Neuronal stem cell (in vitro differentiated cells): ENCODE results near the gene PLOD3.
A peak's percentile ranks its signal among the peaks of the same experiment; 100 is the strongest.

Experiments
- DNase-seq: peaks from one replicate; pipeline ENCODE4 v3.0.0-alpha.2; 2013; ENCODE audit warnings: low spot score
- H2AFZ ChIP-seq: one replicate; pipeline ENCODE4 v1.6.1; 2013; ENCODE audit warnings: mild to moderate bottlenecking, low read length, inconsistent platforms
- H2AK5ac ChIP-seq: 2 replicates; pipeline ENCODE4 v1.6.1; 2013; ENCODE audit warnings: low read depth, mild to moderate bottlenecking, inconsistent platforms, low read length, moderate library complexity, mixed read lengths
- H2BK120ac ChIP-seq: 2 replicates; pipeline ENCODE4 v1.6.1; 2013; ENCODE audit warnings: low read depth, mild to moderate bottlenecking, inconsistent platforms, low read length, moderate library complexity, mixed read lengths
- H2BK12ac ChIP-seq: one replicate; pipeline ENCODE4 v1.6.1; 2013; ENCODE audit warnings: low read length, inconsistent platforms
- H2BK15ac ChIP-seq: 2 replicates; pipeline ENCODE4 v1.6.1; 2013; ENCODE audit warnings: mild to moderate bottlenecking, low read length, inconsistent platforms, mixed read lengths
- H2BK5ac ChIP-seq: one replicate; pipeline ENCODE4 v1.6.1; 2013; ENCODE audit warnings: inconsistent platforms, mild to moderate bottlenecking, low read length, moderate library complexity
- H3K14ac ChIP-seq: one replicate; pipeline ENCODE4 v1.6.1; 2013; ENCODE audit warnings: low read length, inconsistent platforms
- H3K18ac ChIP-seq: 2 replicates; pipeline ENCODE4 v1.6.1; 2013; ENCODE audit warnings: low read length, inconsistent platforms
- H3K23ac ChIP-seq: 2 replicates; pipeline ENCODE4 v1.6.1; 2013; ENCODE audit warnings: low read depth, mild to moderate bottlenecking, mixed read lengths, low read length, inconsistent platforms; ENCODE audit not compliant: poor library complexity
- H3K27ac ChIP-seq: replicated peaks from 3 replicates; pipeline ENCODE4 v1.5.1; 2013; ENCODE audit warnings: low read length, inconsistent platforms
- H3K27me3 ChIP-seq, 3 experiments: 2 replicates each; pipeline ENCODE4 v1.6.1; 2013; ENCODE audit warnings: low read length in 3 of 3, mild to moderate bottlenecking in 2 of 3, inconsistent platforms in 1 of 3, low read depth in 1 of 3, mixed read lengths in 1 of 3, moderate library complexity in 1 of 3; ENCODE audit not compliant: control insufficient read depth in 3 of 3, insufficient read depth in 3 of 3
- H3K36me3 ChIP-seq, 2 donors: replicated peaks in 1 of 2; 2 replicates each; pipeline ENCODE4 v1.6.1; 2013; ENCODE audit warnings: low read length in 2 of 2; ENCODE audit not compliant: control insufficient read depth in 2 of 2, insufficient read depth in 2 of 2
- H3K4ac ChIP-seq: 2 replicates; pipeline ENCODE4 v1.6.1; 2013; ENCODE audit warnings: inconsistent platforms, mild to moderate bottlenecking, low read length, moderate library complexity
- H3K4me1 ChIP-seq, 2 donors: 1 replicate in 1 of 2; 2 replicates in 1 of 2; pipeline ENCODE4 v1.6.1; 2013; ENCODE audit warnings: low read length in 2 of 2, low read depth in 1 of 2; ENCODE audit not compliant: control insufficient read depth in 2 of 2, insufficient read depth in 1 of 2
- H3K4me2 ChIP-seq: one replicate; pipeline ENCODE4 v1.6.1; 2013; ENCODE audit warnings: mild to moderate bottlenecking, low read length, inconsistent platforms; ENCODE audit not compliant: insufficient read depth, poor library complexity, severe bottlenecking
- H3K4me3 ChIP-seq, 2 donors: 2 replicates each; pipeline ENCODE4 v1.5.1; 2013; ENCODE audit warnings: low read length in 2 of 2, mild to moderate bottlenecking in 2 of 2, inconsistent platforms in 1 of 2, moderate library complexity in 1 of 2
- H3K79me1 ChIP-seq: one replicate; pipeline ENCODE4 v1.6.1; 2013; ENCODE audit warnings: low read depth, mild to moderate bottlenecking, inconsistent platforms, low read length, moderate library complexity
- H3K9ac ChIP-seq: one replicate; pipeline ENCODE4 v1.6.1; 2013; ENCODE audit warnings: mild to moderate bottlenecking, low read depth, low read length, inconsistent platforms; ENCODE audit not compliant: poor library complexity
- H3K9me3 ChIP-seq, 2 donors: replicated peaks in 1 of 2; 2 replicates each; pipeline versions ENCODE3 to v1.6.1; 2013; ENCODE audit warnings: low read length in 2 of 2, mild to moderate bottlenecking in 2 of 2, inconsistent platforms in 1 of 2, low read depth in 1 of 2, mixed read lengths in 1 of 2, moderate library complexity in 1 of 2; ENCODE audit not compliant: control insufficient read depth in 2 of 2, insufficient read depth in 1 of 2
- H4K8ac ChIP-seq: one replicate; pipeline ENCODE4 v1.6.1; 2013; ENCODE audit warnings: low read depth, mild to moderate bottlenecking, inconsistent platforms, low read length, moderate library complexity
- H4K91ac ChIP-seq: one replicate; pipeline ENCODE4 v1.6.1; 2013; ENCODE audit warnings: low read length, low read depth, mild to moderate bottlenecking, inconsistent platforms; ENCODE audit not compliant: poor library complexity
- WGBS, 2 donors: extraction: QIAGEN DNeasy Blood & Tissue Kit; methylation state at CpG; one replicate each; pipeline ENCODE4 v1.1.7; 2013; ENCODE audit warnings: missing lambda C conversion rate in 2 of 2, mixed read lengths in 1 of 2; ENCODE audit not compliant: insufficient read length in 2 of 2, insufficient replicate concordance in 1 of 2; ENCODE audit errors: extremely low coverage in 2 of 2; 5-methylcytosine and 5-hydroxymethylcytosine counted together

Gene PLOD3

DNA sequence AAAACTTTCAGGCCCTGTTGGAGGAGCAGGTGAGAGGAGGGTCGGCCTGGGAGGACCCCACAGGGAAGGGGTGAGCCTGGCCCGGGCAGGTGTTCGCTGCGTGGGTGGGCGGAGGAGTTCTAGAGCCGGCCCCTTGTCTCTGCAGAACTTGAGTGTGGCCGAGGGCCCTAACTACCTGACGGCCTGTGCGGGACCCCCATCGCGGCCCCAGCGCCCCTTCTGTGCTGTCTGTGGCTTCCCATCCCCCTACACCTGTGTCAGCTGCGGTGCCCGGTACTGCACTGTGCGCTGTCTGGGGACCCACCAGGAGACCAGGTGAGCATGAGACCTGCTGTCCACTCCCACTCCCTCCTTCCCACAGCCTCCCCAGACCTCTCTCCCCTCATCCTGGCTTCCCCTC, 6.1 kb upstream of the PLOD3 start:
- H3K4ac ChIP-seq: no peak overlapping the region
- H3K36me3 ChIP-seq: peaks cover 12 to 30% of the 10 kb centered on the region in 2 donors
- no CpG with 5 or more reads among the region's 15 CpGs for WGBS, 2 donors

DNA sequence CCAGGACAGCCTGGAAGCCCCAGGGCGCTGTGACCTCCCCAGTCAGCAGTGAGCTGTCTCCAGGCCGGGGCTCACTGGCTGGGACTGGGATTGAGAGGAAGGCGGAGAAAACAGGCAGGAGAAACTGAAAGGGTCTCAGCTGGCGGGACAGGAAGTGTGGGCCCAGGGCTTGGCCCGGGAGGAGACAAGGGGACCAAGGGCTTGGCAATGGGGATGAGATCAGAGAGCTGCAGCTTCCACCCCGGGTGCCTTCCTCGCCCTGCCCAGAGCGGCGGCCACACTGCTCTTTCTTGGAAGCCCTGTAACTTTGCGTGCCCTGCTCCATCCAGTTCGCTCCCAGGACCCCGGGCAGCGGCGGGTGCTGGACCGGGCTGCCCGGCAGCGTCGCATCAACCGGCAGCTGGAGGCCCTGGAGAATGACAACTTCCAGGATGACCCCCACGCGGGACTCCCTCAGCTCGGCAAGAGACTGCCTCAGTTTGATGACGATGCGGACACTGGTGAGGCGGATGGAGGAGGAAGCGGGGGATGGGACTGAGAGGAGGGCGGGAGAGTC, 5.0 kb upstream of the PLOD3 start:
- Histone ChIP-seq H3K9ac (no peak overlapping the region), H2BK12ac (no peak overlapping the region), H3K4me1 (peaks cover 0 to 5% of the 10 kb centered on the region in 2 donors), H3K27ac (no peak overlapping the region), H2BK5ac (no peak overlapping the region), H3K23ac (no peak overlapping the region), H4K91ac (no peak overlapping the region), H3K27me3 (no peaks in the 10 kb centered on the region), H2AK5ac (no peak overlapping the region), H3K14ac (no peak overlapping the region), H4K8ac (no peak overlapping the region), H2BK15ac (no peak overlapping the region), H2BK120ac (no peak overlapping the region), H3K9me3 (no peaks in the 10 kb centered on the region), H3K4me3 (no peak overlapping the region), H2AFZ (no peak overlapping the region), H3K18ac (no peak overlapping the region), H3K36me3 (peaks cover 12 to 26% of the 10 kb centered on the region in 2 donors), H3K4ac (no peak overlapping the region), H3K4me2 (no peak overlapping the region), H3K79me1 (peaks cover 5% of the 10 kb centered on the region)
- no CpG with 5 or more reads among the region's 27 CpGs for WGBS, 2 donors
- no peak for DNase-seq

More for the DNA sequence above, 6.1 kb upstream of the PLOD3 start:
- no peak overlapping the region for H3K4me2 ChIP-seq
- H3K23ac ChIP-seq: peak overlapping the region; percentile 67
- H2BK15ac ChIP-seq: no peak overlapping the region
- no peak for DNase-seq
- H3K9me3 ChIP-seq: no peaks in the 10 kb centered on the region
- H3K4me1 ChIP-seq: peaks cover 0 to 3% of the 10 kb centered on the region in 2 donors
- H2AFZ ChIP-seq: no peak overlapping the region
- H4K8ac ChIP-seq: no peak overlapping the region
- no peak overlapping the region for H2BK5ac ChIP-seq
- H3K4me3 ChIP-seq: no peak overlapping the region
- H3K27ac ChIP-seq: no peak overlapping the region
- H2BK12ac ChIP-seq: no peak overlapping the region
- no peak overlapping the region for H2BK120ac ChIP-seq
- peaks cover 3% of the 10 kb centered on the region for H3K79me1 ChIP-seq
- no peaks in the 10 kb centered on the region for H3K27me3 ChIP-seq
- no peak overlapping the region for H3K18ac ChIP-seq
- no peak overlapping the region for H4K91ac ChIP-seq
- H3K14ac ChIP-seq: peak overlapping the region; percentile 44
- no peak overlapping the region for H3K9ac ChIP-seq
- H2AK5ac ChIP-seq: no peak overlapping the region

DNA sequence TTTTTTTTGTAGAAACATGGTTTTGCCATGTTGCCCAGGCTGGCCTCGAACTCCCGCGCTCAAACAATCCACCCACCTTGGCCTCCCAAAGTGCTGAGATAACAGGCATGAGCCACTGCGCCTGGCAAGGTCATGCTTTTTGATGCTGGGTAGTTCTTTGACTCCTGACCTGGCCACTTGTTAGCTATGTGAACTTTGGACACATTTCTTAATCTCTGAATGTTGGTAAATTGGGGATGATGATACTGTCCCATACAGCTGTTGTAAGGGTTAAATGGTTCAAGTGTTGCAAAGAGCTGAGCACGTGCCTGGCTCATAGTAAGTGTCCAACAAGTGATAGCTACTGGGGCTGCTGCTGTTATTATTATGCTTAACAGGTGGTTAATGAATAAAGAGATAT, 2.9 kb upstream of the PLOD3 start:
- Histone ChIP-seq H3K4ac (no peak overlapping the region), H2AFZ (no peak overlapping the region), H3K27ac (no peak overlapping the region), H3K4me1 (peaks cover 6 to 11% of the 10 kb centered on the region in 2 donors), H3K27me3 (no peaks in the 10 kb centered on the region), H3K14ac (no peak overlapping the region), H2AK5ac (no peak overlapping the region), H2BK12ac (no peak overlapping the region), H3K9me3 (no peaks in the 10 kb centered on the region), H2BK120ac (no peak overlapping the region), H4K91ac (no peak overlapping the region), H3K9ac (no peak overlapping the region), H2BK15ac (no peak overlapping the region), H3K4me3 (no peak overlapping the region), H3K18ac (no peak overlapping the region), H4K8ac (no peak overlapping the region), H3K23ac (no peak overlapping the region), H3K36me3 (peaks cover 7 to 27% of the 10 kb centered on the region in 2 donors), H2BK5ac (no peak overlapping the region), H3K4me2 (no peak overlapping the region), H3K79me1 (peaks cover 12% of the 10 kb centered on the region)
- DNase-seq: no peak
- WGBS, 2 donors: no CpG with 5 or more reads among the region's 5 CpGs

DNA sequence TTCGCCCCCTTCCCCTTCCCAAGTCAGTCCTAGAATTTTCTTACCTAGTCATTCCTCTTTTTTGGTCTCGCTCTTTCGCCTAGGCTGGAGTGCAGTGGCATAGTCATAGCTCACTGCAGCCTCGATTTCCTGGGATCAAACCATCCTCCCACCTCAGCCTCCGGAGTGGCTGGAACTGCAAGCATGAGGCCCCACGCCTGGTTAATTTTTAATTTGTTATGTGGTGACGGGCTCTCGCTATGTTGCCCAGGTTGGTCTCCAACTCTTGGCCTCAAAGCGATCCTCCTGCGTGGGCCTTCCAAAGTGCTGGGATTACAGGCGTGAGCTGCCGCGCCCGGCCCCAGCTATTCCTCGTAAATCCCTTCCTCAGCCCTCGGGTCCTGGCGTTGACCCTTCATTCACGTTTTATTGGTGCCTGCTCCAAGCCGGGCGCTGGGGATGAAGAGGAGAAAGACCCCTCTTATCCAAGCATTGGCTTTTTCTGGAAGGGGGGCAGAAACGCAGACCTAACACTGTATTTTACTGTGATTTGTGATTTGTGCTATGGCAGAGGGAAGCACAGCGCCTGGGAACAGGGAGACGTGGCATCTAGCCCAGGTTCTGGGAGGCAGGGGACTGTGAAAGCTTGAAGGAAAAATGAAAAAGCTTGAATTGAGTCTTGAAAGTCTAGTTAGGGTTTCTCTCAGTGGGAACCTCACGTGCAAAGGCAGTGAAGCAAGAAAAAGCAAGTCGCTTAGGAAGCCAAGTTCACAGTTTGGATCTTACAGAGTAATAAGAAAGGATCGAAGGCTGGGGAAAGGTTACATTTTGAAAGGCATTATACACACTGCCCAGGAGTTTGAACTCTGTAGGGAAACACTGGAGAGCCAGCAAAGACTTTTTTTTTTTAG, 1.1 kb upstream of the PLOD3 start:
- Histone ChIP-seq H3K79me1 (peaks cover 12% of the 10 kb centered on the region), H3K4me3 (peak overlapping the region; percentile 76 to 89), H3K27ac (no peak overlapping the region), H3K4me1 (peaks cover 6 to 11% of the 10 kb centered on the region in 2 donors), H3K14ac (no peak overlapping the region), H2AK5ac (no peak overlapping the region), H4K91ac (no peak overlapping the region), H2AFZ (peak overlapping the region; percentile 84), H3K9me3 (no peaks in the 10 kb centered on the region), H3K9ac (peak overlapping the region; percentile 87), H2BK5ac (no peak overlapping the region), H3K36me3 (peaks cover 3 to 19% of the 10 kb centered on the region in 2 donors), H3K23ac (peak overlapping the region; percentile 65), H2BK15ac (no peak overlapping the region), H3K27me3 (no peaks in the 10 kb centered on the region), H3K4ac (no peak overlapping the region), H3K18ac (peak overlapping the region; percentile 24), H2BK120ac (no peak overlapping the region), H3K4me2 (peak overlapping the region; percentile 91), H4K8ac (no peak overlapping the region), H2BK12ac (no peak overlapping the region)
- no CpG with 5 or more reads among the region's 26 CpGs for WGBS, 2 donors
- DNase-seq: no peak
